Measurements from ENCODE around the gene ZBTB21. TPM values are rescaled to one million over a fixed set of nuclear protein-coding genes. Genes with fewer than 3 reads are reported as not detected.

The ZBTB21 gene
- polyA plus RNA-seq, 1 experiment: 13.4 TPM

- H3K4me3 ChIP-seq (ENCODE audit: low read depth, low read length): no peak overlapping the region
- no peaks in the 10 kb centered on the region; the same call in 1 of the 2 replicates for H3K9me3 ChIP-seq (ENCODE audit: control insufficient read depth, insufficient read depth, low read length)
- H3K27ac ChIP-seq (ENCODE audit: low read depth, low read length): no peak overlapping the region
- POLR2A ChIA-PET: no interaction called here
- no peak for DNase-seq (ENCODE audit: low read depth, low spot score)
- CTCF ChIA-PET: interaction anchor here (0.8 to 2.1 kb wide), 2 partner anchors 104 to 113 kb away, joined by 3 to 12 read pairs; no protein-coding TSS in a partner anchor
- H3K27me3 ChIP-seq (ENCODE audit: control insufficient read depth, insufficient read depth, low read length): no peaks in the 10 kb centered on the region
- TF ChIP-seq CTCF (IDR thresholded peaks at IDR 0.05; ENCODE audit: low read depth, low read length): no peak
These were observed 5.6 kb downstream of the ZBTB21 start for GRCh38 chr21:42004406-42005199.

GRCh38 chr21:42003051-42003461 is 7.1 kb downstream of the ZBTB21 start:
- H3K4me3 ChIP-seq (ENCODE audit: low read depth, low read length): no peak overlapping the region
- no peaks in the 10 kb centered on the region for H3K27me3 ChIP-seq (ENCODE audit: control insufficient read depth, insufficient read depth, low read length)
- H3K9me3 ChIP-seq (ENCODE audit: control insufficient read depth, insufficient read depth, low read length): no peaks in the 10 kb centered on the region
- POLR2A ChIA-PET: interaction anchor here (1.5 kb wide), 1 partner anchor 9 kb away, joined by 5 read pairs; no protein-coding TSS in a partner anchor
- TF ChIP-seq CTCF (IDR thresholded peaks at IDR 0.05; ENCODE audit: low read depth, low read length): no peak
- no peak for DNase-seq (ENCODE audit: low read depth, low spot score)
- CTCF ChIA-PET: interaction anchor here (0.7 to 1.3 kb wide), 4 partner anchors 44 to 832 kb away, joined by 3 to 4 read pairs (median 4); no protein-coding TSS in a partner anchor
- peak overlapping the region; percentile 86 for H3K27ac ChIP-seq (ENCODE audit: low read depth, low read length)

GRCh38 chr21:42002421-42002958 is 7.7 kb downstream of the ZBTB21 start:
- TF ChIP-seq CTCF (IDR thresholded peaks at IDR 0.05; ENCODE audit: low read depth, low read length): no peak
- ChIA-PET POLR2A (interaction anchor here (1.5 kb wide), 1 partner anchor 9 kb away, joined by 5 read pairs; no protein-coding TSS in a partner anchor), CTCF (interaction anchor here (0.7 to 1.3 kb wide), 5 partner anchors 44 to 832 kb away, joined by 3 to 4 read pairs (median 3); no protein-coding TSS in a partner anchor)
- Histone ChIP-seq H3K27ac (ENCODE audit: low read depth, low read length) (peak overlapping the region; percentile 86), H3K9me3 (ENCODE audit: control insufficient read depth, insufficient read depth, low read length) (no peaks in the 10 kb centered on the region), H3K27me3 (ENCODE audit: control insufficient read depth, insufficient read depth, low read length) (no peaks in the 10 kb centered on the region), H3K4me3 (ENCODE audit: low read depth, low read length) (no peak overlapping the region)
- DNase-seq (ENCODE audit: low read depth, low spot score): peak; percentile 86

GRCh38 chr21:42001781-42002180 is 8.4 kb downstream of the ZBTB21 start:
- Histone ChIP-seq H3K4me3 (ENCODE audit: low read depth, low read length) (no peak overlapping the region), H3K27me3 (ENCODE audit: control insufficient read depth, insufficient read depth, low read length) (no peaks in the 10 kb centered on the region), H3K27ac (ENCODE audit: low read depth, low read length) (peak overlapping the region; percentile 23), H3K9me3 (ENCODE audit: control insufficient read depth, insufficient read depth, low read length) (no peaks in the 10 kb centered on the region; the same call in 1 of the 2 replicates)
- ChIA-PET CTCF (interaction anchor here (0.8 to 1.3 kb wide), 2 partner anchors 180 to 831 kb away, joined by 3 read pairs; no protein-coding TSS in a partner anchor), POLR2A (no interaction called here)
- DNase-seq (ENCODE audit: low read depth, low spot score): no peak
- no peak for TF ChIP-seq CTCF (IDR thresholded peaks at IDR 0.05; ENCODE audit: low read depth, low read length)

GRCh38 chr21:42000908-42001307 is 9.3 kb downstream of the ZBTB21 start:
- Histone ChIP-seq H3K4me3 (ENCODE audit: low read depth, low read length) (no peak overlapping the region), H3K27me3 (ENCODE audit: control insufficient read depth, insufficient read depth, low read length) (no peaks in the 10 kb centered on the region), H3K27ac (ENCODE audit: low read depth, low read length) (no peak overlapping the region), H3K9me3 (ENCODE audit: control insufficient read depth, insufficient read depth, low read length) (peaks cover 6% of the 10 kb centered on the region)
- CTCF ChIA-PET: no interaction called here
- TF ChIP-seq CTCF (IDR thresholded peaks at IDR 0.05; ENCODE audit: low read depth, low read length): no peak
- no peak for DNase-seq (ENCODE audit: low read depth, low spot score)
- POLR2A ChIA-PET: no interaction called here
